SU-DHL-6 (cell line): ENCODE data around the gene YARS1.

ENCODE experiments used
- H2AFZ ChIP-seq: fragments of 200-600 bp; sonication (generic); 2 replicates; pipeline ENCODE4 v1.6.1; 2014; ENCODE audit warnings: low read depth, mild to moderate bottlenecking, moderate library complexity, mixed read lengths, antibody characterized with exemption, low read length; ENCODE audit not compliant: severe bottlenecking
- H3F3A ChIP-seq: fragments of 200-600 bp; shearing (Covaris generic); 2 replicates; pipeline ENCODE4 v1.6.0; 2016; ENCODE audit warnings: antibody characterized with exemption, mild to moderate bottlenecking; ENCODE audit not compliant: insufficient read depth
- H3K27ac ChIP-seq: fragments of 200-600 bp; sonication (generic); 2 replicates; pipeline ENCODE4 v1.5.1; 2016; ENCODE audit warnings: low read depth, mild to moderate bottlenecking, low read length, moderate library complexity, mixed read lengths
- H3K27me3 ChIP-seq: fragments of 200-600 bp; sonication (generic), shearing (Covaris generic); 2 replicates; pipeline ENCODE4 v1.6.0; 2014; ENCODE audit warnings: mild to moderate bottlenecking, low read length
- H3K36me3 ChIP-seq: fragments of 200-600 bp; sonication (generic); 2 replicates; pipeline ENCODE4 v1.6.1; 2014; ENCODE audit warnings: mild to moderate bottlenecking, low read length, mixed read lengths
- H3K4me2 ChIP-seq: fragments of 300-600, 200-600 bp; shearing (Covaris generic), sonication (generic); 2 replicates; pipeline ENCODE4 v1.6.0; 2014; ENCODE audit warnings: low read length, low read depth, mild to moderate bottlenecking; ENCODE audit not compliant: poor library complexity, severe bottlenecking
- H3K4me3 ChIP-seq: fragments of 200-600 bp; sonication (generic); 2 replicates; pipeline ENCODE4 v1.5.1; 2014; ENCODE audit warnings: antibody characterized with exemption, low read length, mild to moderate bottlenecking, mixed read lengths; ENCODE audit not compliant: insufficient read depth, poor library complexity, severe bottlenecking
- H3K79me2 ChIP-seq: fragments of 200-600 bp; sonication (generic); 2 replicates; pipeline ENCODE4 v1.6.1; 2014; ENCODE audit warnings: mild to moderate bottlenecking, low read length, moderate library complexity; ENCODE audit not compliant: insufficient read depth
- H3K9ac ChIP-seq: fragments of 200-600 bp; sonication (generic); 2 replicates; pipeline ENCODE4 v1.7.0; 2014; ENCODE audit warnings: mild to moderate bottlenecking, low read length
- H3K9me2 ChIP-seq: fragments of 200-600 bp; sonication (generic); replicated peaks from 2 replicates; pipeline ENCODE4 v1.6.1; 2014; ENCODE audit warnings: low read length; ENCODE audit not compliant: insufficient read depth
- H3K9me3 ChIP-seq: fragments of 200-600 bp; sonication (generic); 2 replicates; pipeline ENCODE4 v1.6.1; 2014; ENCODE audit warnings: low read length, mixed read lengths; ENCODE audit not compliant: insufficient read depth
- H4K20me1 ChIP-seq: fragments of 200-600 bp; sonication (generic); 2 replicates; pipeline ENCODE4 v1.6.1; 2014; ENCODE audit warnings: low read depth, mild to moderate bottlenecking, antibody characterized with exemption, low read length, moderate library complexity, mixed read lengths
- CTCF ChIP-seq: fragments of 200-600 bp; sonication (generic); IDR thresholded peaks from one replicate; pipeline ENCODE4 v1.5.1; 2017; ENCODE audit warnings: antibody characterized with exemption, mild to moderate bottlenecking, low read length, moderate library complexity; ENCODE audit not compliant: insufficient read depth, poor library complexity, severe bottlenecking
- EZH2phosphoT487 ChIP-seq: fragments of 200-600 bp; sonication (generic), shearing (Covaris generic); conservative IDR thresholded peaks from 2 replicates; pipeline ENCODE4 v1.6.1; 2018; ENCODE audit warnings: mild to moderate bottlenecking, antibody characterized with exemption, low read length, moderate library complexity, mixed read lengths

The YARS1 gene

GRCh38 chr1:32758177-32758794 lies 58.9 kb downstream of the YARS1 start:
- Histone ChIP-seq H3K9me2 (no peaks in the 10 kb centered on the region), H3K9ac (no peak overlapping the region), H3K27me3 (no peaks in the 10 kb centered on the region), H2AFZ (no peak overlapping the region), H3K27ac (no peak overlapping the region), H3K4me3 (no peak overlapping the region), H3K9me3 (no peaks in the 10 kb centered on the region), H3F3A (no peaks in the 10 kb centered on the region), H3K79me2 (no peaks in the 10 kb centered on the region), H3K4me2 (no peak overlapping the region), H3K36me3 (no peaks in the 10 kb centered on the region), H4K20me1 (no peaks in the 10 kb centered on the region)
- TF ChIP-seq EZH2phosphoT487 (no peak), CTCF (no peak)

GRCh38 chr1:32757213-32757895 lies 59.8 kb downstream of the YARS1 start:
- Histone ChIP-seq H3K9me3 (no peaks in the 10 kb centered on the region), H3K4me2 (no peak overlapping the region), H3K9me2 (no peaks in the 10 kb centered on the region), H3F3A (no peaks in the 10 kb centered on the region), H3K27ac (no peak overlapping the region), H2AFZ (no peak overlapping the region), H3K36me3 (no peaks in the 10 kb centered on the region), H4K20me1 (no peaks in the 10 kb centered on the region), H3K9ac (no peak overlapping the region), H3K4me3 (no peak overlapping the region), H3K79me2 (no peaks in the 10 kb centered on the region), H3K27me3 (no peaks in the 10 kb centered on the region)
- TF ChIP-seq EZH2phosphoT487 (no peak), CTCF (no peak)

- TF ChIP-seq EZH2phosphoT487: no peak
- TF ChIP-seq CTCF: no peak
- Histone ChIP-seq H3K4me2 (no peak overlapping the region), H3K4me3 (no peak overlapping the region), H3K27ac (no peak overlapping the region), H3K9me2 (no peaks in the 10 kb centered on the region), H3K36me3 (no peaks in the 10 kb centered on the region), H3K9me3 (no peaks in the 10 kb centered on the region), H4K20me1 (no peaks in the 10 kb centered on the region), H3F3A (no peaks in the 10 kb centered on the region), H2AFZ (no peak overlapping the region), H3K27me3 (no peaks in the 10 kb centered on the region), H3K79me2 (no peaks in the 10 kb centered on the region), H3K9ac (no peak overlapping the region)
Measured at GRCh38 chr1:32755810-32756159, 61.4 kb downstream of the YARS1 start.
